GM18909 (cell line): ENCODE data around the gene DEF6.
"Not testable (repeated sequence)": the region's sequence is repeated elsewhere in the genome, so short reads cannot be mapped to it uniquely, and the experiment has no call there.

Source experiments
- ATAC-seq: cut with Tn5 transposase; IDR thresholded peaks from one replicate; pipeline ENCODE4 v1.9.1; 2021; ENCODE audit warnings: mild to moderate bottlenecking; ENCODE audit not compliant: unreplicated experiment, poor library complexity

Gene DEF6

DNA sequence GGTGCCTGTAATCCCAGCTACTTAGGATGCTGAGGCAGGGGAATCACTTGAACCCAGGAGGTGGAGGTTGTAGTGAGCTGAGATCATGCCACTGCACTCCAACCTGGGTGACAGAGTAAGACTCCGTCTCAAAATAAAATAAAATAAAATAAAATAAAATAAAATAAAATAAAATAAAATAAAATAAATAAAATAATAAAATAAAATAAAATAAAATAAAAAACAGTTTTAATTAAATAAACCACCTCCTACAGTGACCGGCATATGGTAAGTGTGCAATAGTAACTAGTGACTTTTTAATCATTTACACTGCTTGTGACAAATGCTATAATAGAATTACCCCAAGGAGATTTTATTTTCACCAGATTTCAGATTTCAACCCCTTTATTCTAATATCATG, 10.9 kb downstream of the DEF6 start:
- not testable (repeated sequence) for ATAC-seq

DNA sequence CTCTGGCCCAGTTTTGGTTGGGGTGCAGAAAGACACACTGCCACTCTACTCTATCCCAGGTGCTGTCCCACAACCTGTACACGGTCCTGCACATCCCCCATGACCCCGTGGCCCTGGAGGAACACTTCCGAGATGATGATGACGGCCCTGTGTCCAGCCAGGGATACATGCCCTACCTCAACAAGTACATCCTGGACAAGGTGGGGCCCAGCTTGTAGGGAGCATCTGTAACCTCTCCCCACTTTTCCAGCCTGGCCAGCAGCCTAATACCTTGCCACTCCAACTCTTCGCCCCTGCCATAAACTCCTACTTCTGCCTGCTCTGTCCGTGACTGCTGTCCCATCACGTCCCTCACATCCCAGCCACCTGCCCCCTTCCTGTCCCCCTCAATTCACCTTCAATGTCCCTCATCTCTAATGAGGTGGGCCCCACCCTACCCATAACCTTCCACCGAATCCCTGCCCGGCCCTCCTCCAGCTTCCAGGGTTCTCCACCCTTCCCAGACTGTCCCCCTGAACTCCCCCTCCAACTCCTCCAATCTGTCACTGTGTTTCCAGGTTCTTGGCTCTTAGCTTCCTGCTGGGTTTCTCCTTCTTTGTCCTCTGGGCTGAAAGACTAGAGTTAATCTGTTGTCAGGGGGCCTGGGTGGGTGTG, 12.1 kb downstream of the DEF6 start:
- no peak for ATAC-seq

DNA sequence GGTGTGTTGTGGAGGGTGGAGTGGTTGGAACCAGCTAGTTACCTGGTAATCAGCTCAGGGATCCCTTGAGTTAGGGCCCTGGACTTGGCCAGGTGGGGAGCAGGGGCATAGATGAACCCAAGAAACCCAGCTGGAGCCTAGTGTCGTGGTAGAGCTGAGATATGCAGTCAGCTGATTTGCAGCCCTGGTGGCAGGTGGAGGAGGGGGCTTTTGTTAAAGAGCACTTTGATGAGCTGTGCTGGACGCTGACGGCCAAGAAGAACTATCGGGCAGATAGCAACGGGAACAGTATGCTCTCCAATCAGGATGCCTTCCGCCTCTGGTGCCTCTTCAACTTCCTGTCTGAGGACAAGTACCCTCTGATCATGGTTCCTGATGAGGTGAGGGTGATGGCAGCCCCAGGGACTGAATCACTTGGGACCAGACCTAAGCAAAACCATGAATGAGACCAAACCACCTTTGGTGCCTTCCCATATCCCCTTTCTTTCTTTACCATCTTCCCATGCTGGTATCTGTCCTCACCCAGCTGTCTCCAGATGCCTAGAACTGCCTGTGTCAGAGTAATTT, 12.7 kb downstream of the DEF6 start:
- no peak for ATAC-seq

DNA sequence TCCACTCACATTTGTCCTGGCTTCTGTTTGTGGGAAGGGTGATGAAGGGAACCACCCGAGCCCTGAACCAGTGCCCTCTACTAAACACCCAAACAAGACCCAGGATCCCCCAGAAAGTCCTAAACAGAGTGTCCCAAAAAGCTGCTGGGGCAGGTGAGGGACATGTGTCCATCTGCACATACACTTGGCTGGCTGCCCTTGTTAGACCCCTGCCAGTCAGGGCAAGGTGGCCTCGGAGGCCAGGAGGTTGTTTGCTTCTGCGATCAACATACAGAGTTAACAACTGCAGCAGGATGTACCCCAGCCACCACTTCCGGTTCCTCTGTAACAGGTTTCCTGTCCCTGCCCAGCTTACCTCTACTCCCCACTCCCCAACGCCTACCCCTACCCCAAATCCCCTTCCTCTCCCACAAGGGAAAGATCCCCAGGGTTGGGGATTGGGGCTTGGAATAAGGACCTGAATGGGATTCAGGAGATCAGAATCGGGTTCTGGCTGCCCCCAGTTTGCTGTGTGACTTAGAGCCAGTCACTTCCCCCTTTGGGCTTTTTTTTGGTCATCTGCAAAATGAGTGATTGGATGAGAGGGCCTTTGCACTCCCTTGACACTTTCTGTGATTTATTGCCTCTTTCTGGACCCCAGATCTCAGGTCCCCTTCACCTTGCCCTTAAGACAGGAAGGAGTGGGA, 13.9 kb downstream of the DEF6 start:
- no peak for ATAC-seq

DNA sequence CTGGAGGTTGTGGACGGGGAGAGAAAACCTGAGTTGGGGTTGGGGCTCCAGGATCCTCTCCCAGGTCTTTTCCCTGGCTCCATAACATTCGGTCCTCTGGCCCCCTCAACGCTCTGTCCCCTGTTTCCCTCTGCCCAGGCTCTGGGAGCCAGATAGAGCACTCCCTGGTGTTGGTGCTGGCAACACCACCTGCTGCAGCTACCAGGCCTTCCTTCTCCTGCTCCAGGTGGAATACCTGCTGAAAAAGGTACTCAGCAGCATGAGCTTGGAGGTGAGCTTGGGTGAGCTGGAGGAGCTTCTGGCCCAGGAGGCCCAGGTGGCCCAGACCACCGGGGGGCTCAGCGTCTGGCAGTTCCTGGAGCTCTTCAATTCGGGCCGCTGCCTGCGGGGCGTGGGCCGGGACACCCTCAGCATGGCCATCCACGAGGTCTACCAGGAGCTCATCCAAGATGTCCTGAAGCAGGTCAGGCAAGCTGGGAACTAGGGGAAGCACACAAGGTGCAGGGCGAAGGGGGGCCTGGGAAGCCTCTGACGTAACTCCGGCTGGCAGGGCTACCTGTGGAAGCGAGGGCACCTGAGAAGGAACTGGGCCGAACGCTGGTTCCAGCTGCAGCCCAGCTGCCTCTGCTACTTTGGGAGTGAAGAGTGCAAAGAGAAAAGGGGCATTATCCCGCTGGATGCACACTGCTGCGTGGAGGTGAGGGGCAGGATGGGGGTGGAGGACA, 14.6 kb downstream of the DEF6 start:
- ATAC-seq: no peak

DNA sequence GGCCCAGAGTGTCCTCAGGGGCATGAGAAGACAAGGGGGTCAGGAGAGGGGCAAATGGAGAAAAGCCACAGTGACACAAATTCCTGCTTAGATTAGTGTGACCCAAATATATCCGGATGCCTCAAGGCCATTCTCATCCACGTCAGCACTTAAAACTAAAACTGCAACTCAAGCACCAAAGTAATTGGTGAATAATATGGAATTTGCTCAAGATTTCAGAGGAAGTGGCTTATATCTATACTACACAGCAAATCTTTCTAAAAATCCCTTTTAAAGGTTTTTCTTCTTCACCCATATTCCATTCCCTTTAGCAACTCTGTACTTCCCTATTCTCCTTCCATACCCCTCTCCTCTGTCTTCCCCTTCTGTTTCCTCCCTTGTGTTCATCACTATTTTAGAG, 15.2 kb downstream of the DEF6 start:
- no peak for ATAC-seq

DNA sequence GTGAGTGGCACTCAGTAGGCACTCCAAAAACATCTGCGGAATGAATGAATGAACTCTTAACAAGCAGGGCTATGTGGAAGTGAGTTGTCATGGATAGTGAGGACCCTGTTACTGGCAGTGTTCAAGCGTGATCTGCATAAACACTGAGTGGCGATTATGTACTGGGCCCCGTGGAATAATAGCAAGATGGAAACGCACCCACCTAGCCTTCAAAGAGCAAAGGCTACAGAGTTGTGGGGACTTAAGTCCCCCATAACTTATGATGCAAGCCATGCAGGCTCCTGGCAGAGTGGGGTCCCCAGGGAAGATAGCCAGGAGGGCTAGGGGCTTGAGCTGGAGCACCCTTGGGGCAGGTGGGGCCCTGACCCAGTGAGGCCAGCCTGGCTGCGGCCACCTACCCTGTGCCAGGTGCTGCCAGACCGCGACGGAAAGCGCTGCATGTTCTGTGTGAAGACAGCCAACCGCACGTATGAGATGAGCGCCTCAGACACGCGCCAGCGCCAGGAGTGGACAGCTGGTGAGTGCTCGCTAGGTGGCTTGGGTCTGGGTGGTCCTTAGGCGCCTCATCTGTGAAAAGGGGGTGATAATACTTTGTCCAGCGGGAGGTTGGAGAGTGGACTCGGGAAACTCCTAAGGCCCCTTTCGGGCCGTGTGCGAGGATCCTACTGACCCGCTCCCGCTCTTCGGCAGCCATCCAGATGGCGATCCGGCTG, 20.0 kb downstream of the DEF6 start:
- ATAC-seq: no peak

DNA sequence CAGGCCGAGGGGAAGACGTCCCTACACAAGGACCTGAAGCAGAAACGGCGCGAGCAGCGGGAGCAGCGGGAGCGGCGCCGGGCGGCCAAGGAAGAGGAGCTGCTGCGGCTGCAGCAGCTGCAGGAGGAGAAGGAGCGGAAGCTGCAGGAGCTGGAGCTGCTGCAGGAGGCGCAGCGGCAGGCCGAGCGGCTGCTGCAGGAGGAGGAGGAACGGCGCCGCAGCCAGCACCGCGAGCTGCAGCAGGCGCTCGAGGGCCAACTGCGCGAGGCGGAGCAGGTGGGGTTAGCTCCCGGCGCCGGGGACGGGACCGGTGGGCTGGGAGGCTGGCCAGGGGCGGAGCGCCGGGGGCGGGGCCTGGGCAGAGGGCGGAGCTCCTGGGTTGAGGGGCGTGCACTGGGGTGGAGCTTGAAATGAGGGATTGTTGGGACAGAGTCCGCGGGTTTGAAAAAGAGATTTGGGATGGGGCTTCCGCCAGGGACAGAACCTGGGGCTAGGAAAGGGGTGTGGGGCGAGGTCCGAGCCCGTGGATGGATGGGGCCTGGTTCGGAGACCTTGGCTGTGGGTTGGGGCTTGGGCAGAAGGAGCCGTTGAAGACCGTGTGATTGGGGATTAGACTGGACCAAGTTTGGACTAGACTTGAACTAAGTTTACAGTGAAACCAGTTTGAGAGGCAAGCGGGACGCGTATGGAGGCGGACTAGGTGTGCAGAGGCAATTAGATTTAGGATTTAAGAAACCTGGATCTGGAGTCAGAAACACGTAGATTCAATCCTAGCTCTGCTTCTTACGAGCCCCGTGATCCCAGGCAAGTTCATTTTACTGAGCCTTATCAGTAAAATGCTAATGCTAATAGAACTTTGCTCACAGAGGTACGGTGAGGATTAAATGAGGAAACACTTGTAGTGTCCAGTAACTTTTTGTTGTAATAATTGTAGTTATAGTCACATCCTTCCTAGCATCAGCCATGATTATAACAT, 20.9 kb downstream of the DEF6 start:
- no peak for ATAC-seq

DNA sequence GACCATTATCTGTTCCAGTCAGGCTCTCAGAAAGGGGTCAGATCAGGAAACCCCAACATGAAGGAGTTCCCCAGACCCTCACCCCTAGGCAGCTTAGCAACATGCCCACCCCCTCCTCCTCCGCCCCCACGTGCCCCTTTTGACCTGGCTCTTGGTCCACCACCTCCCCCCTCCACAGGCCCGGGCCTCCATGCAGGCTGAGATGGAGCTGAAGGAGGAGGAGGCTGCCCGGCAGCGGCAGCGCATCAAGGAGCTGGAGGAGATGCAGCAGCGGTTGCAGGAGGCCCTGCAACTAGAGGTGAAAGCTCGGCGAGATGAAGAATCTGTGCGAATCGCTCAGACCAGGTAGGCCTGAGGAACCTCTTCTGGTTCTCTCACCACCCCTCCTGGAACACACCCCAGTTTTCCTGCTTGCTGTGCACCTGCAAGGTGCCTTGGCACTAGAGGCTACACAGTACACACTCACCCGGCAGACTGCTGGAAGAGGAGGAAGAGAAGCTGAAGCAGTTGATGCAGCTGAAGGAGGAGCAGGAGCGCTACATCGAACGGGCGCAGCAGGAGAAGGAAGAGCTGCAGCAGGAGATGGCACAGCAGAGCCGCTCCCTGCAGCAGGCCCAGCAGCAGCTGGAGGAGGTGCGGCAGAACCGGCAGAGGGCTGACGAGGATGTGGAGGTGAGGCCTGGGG, 21.9 kb downstream of the DEF6 start:
- no peak for ATAC-seq

DNA sequence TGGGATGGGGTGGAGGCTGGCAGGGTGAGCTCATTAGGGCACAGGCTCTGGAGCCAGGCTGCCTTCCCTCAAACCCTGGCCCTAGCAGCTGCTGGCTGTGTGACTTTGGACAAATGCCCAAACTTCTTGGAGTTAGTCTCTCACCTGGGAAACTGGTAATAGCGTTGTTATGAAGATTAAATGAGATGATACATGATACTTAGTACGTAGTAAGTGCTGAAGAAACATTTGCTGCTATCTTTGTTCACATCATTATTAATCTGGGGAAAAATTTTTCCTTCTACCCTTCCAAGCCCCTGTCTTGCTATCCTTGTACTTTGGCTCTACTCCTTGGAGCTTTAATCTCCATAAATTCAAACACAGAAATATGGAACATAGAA, 22.4 kb downstream of the DEF6 start:
- no peak for ATAC-seq

DNA sequence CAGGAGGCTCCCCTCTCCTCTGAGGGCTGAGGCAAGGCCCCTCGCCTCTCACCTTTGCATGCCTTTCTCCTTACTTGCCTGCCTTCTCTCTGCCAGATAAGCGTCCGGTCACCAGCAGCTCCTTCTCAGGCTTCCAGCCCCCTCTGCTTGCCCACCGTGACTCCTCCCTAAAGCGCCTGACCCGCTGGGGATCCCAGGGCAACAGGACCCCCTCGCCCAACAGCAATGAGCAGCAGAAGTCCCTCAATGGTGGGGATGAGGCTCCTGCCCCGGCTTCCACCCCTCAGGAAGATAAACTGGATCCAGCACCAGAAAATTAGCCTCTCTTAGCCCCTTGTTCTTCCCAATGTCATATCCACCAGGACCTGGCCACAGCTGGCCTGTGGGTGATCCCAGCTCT, 23.5 kb downstream of the DEF6 start:
- ATAC-seq: no peak

DNA sequence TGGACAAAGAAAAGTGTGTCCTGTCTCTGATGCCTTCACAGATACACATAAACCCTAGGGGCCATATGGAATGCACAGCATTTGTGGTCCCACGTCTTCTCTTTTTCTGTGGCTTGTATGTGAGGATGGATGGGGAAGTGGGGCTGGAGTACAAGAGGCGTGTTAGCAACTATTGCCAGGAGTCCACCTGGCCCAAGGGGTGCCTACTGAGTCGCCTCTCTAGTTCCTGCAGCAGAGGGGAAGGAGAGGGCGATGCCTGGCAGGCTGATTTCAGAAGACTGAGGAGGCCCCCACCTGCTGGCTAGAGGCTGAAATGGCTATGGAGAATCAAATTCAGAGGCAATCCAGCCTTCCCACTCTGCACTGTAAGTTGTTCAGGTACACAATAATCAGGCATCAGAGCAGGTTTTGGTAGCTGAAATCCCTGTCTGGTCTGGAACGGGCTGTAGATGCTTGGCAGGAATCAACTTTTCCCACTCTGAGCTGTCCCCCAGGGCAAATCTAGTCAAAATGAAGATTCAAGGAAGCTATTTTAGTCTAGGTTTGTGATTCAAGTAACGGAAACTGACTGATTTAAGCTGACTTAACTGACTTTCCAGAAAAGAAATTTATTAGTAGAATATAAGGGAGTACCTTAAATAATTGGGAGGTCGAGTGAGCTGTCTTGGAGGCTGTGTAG, 29.9 kb downstream of the DEF6 start:
- ATAC-seq: no peak

DNA sequence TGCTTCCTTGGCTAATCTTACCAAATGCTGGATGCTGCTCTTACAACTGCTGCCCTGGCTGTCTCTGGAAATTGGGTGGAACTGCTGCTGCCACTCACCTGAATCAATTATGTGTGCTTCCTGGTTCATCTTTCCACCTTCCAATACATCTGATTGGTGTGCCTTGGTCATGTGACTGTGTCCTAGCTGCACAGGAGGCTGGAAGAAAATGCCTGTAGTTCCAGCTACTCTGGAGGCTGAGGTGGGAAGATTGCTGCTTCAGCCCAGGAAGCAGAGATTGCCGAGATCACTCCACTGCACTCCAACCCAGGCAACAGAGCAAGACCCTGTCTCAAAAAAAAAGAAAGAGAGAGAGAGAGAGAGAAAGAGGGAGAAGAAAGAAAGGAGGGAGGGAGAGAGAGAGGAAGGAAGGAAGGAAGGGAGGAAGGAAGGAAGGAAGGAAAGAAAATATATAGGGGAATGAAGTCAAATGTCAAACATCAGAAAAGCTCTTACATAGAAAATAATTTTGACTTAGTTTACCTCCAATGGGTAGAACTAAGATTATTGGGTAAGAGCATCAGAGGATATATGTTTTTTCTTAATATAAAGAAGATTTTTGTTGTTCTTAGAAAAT, 30.6 kb downstream of the DEF6 start:
- ATAC-seq: no peak

DNA sequence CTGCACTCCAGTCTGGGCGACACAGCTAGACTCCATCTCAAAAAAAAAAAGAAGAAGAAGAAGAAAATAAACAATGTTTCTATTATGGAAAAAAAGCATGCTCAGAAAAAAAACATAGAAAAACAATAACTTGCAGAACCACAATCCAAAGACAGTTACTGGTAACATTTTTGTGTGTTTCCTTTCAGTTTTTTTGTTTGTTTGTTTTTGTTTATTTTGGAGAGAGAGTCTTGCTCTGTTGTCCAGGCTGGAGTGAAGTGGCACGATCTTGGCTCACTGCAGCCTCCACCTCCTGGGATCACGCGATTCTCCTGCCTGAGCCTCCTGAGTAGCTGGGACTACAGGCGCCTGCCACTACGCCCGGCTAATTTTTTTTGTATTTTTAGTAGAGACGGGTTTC, 31.3 kb downstream of the DEF6 start:
- ATAC-seq: not testable (repeated sequence)

DNA sequence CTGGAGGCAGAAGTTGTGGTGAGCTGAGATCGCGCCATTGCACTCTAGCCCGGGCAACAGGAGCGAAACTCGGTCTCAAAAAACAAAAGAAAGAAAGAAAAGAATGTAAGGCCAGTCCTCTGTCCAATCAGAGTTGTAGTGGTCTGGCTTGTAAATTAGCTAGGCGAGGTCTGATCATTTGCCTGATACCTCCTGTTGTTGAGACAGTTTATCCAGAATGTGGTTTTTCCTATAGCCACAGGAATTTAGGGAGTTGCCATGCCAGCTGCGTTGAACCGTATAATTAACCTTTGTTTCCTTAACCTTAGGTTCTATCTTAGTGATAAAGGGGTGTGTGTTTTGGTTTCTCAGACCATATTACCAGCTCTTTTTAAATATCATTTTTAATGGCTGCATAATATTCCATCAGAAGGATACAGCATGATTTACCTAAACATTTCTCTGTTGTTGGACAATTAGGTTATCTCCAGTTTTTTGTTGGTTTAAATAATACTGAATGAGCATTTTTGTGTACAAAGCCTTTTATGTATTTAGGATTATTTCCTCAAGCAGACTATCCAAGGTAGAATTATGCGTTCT, 33.0 kb downstream of the DEF6 start:
- ATAC-seq: no peak

DNA sequence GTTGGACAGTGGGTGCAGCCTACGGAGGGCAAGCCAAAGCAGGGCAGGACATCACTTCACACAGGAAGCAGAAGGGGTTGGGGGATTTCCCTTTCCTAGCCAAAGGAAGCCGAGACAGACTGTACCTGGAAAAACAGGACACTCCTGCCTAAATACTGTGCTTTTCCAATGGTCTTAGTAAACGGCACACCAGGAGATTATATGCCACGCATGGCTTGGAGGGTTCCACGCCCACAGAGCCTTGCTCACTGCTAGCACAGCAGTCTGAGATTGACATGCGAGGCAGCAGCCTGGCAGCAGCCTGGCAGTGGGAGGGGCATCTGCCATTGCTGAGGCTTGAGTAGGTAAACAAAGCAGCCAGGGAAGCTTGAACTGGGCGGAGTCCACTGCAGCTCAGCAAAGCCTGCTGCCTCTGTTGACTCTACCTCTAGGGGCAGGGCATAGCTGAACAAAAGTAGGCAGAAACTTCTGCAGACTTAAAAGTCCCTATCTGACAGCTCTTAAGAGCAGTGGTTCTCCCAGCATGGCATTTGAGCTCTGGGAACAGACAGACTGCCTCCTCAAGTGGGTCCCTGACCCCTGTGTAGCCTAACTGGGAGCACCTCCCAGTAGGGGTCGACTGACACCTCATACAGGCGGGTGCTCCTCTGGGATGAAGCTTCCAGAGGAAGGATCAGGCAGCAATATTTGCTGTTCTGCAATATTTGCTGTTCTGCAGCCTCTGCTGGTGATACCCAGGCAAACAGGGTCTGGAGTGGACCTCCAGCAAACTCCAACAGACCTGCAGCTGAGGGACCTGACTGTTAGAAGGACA, 34.7 kb downstream of the DEF6 start:
- not testable (repeated sequence) for ATAC-seq

DNA sequence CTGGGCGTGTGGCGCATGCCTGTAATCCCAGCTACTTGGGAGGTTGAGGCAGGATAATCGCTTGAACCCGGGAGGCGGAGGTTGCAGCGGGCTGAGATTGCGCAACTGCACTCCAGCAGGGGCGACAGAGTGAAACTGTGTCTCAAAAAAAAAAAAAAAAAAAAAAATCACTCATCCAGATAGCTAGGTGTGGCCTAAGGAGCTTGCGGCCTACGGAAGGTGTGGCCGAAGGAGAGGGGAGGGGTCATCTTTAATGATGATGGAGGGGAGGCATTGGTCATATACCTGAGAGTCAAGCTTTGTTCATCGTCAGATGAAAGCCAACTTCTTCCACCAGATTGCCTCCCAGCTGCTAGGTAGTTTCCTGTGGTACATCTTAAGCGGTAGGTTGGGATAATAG, 43.9 kb downstream of the DEF6 start:
- no peak for ATAC-seq
